B cell (primary cell): ENCODE measurements around the gene CEP290. TPM values are rescaled to one million over a fixed set of nuclear protein-coding genes. Genes with fewer than 3 reads are reported as not detected.
A peak's percentile ranks its signal among the peaks of the same experiment; 100 is the strongest.

Experiments used
- ATAC-seq: fragments of 200-7000 bp; cut with Tn5 transposase; one replicate; pipeline ENCODE4 v1.10.0; 2021; ENCODE audit warnings: low read depth, mild to moderate bottlenecking, moderate number of reproducible peaks, moderate library complexity
- CTCF ChIA-PET: fragments of 350-600 bp; sonication (Branson Sonifier 250); formaldehyde crosslinking; loops from one replicate; lab custom pipeline; 2021; ENCODE audit warnings: antibody characterized with exemption, inconsistent platforms; lab: Charles Lee
- POLR2A ChIA-PET: fragments of 350-600 bp; sonication (Branson Sonifier 250); formaldehyde crosslinking; loops from one replicate; lab custom pipeline; 2021; ENCODE audit warnings: antibody characterized with exemption; lab: Charles Lee
- DNase-seq: peaks from one replicate; pipeline ENCODE4 v3.0.0; 2013
- H2AFZ ChIP-seq: 2 replicates; pipeline ENCODE4 v1.6.1; 2012; ENCODE audit warnings: mild to moderate bottlenecking, low read depth, low read length; ENCODE audit not compliant: insufficient read depth, poor library complexity, severe bottlenecking
- H3K27ac ChIP-seq, 2 donors: 1 replicate in 1 of 2; 2 replicates in 1 of 2; pipeline ENCODE4 v1.5.1; 2012 to 2013; ENCODE audit warnings: low read length in 2 of 2, mild to moderate bottlenecking in 2 of 2, moderate library complexity in 1 of 2
- H3K27me3 ChIP-seq, 4 experiments: fragments of 200-600 bp in 1 of 4; sonication (generic) in 1 of 4; replicated peaks in 1 of 4; 1 replicate in 2 of 4; 2 replicates in 2 of 4; pipeline versions ENCODE4 v1.6.1 to v1.7.0; 2013 to 2016; ENCODE audit warnings: low read length in 3 of 4, mild to moderate bottlenecking in 2 of 4, mixed read lengths in 1 of 4, moderate library complexity in 1 of 4; ENCODE audit not compliant: insufficient read depth in 4 of 4, control insufficient read depth in 3 of 4; ENCODE audit errors: control extremely low read depth in 1 of 4
- H3K36me3 ChIP-seq, 2 experiments: replicated peaks in 1 of 2; 1 replicate in 1 of 2; 2 replicates in 1 of 2; pipeline versions ENCODE4 v1.6.1 to v1.7.1; 2013; ENCODE audit warnings: low read length in 1 of 2; ENCODE audit not compliant: insufficient read depth in 2 of 2, control insufficient read depth in 1 of 2; ENCODE audit errors: control extremely low read depth in 1 of 2, extremely low read depth in 1 of 2
- H3K4me1 ChIP-seq, 2 donors: fragments of 200-600 bp in 1 of 2; sonication (generic) in 1 of 2; 1 replicate in 1 of 2; 2 replicates in 1 of 2; pipeline versions ENCODE4 v1.5.1 to v1.6.1; 2013 to 2017; ENCODE audit warnings: low read length in 2 of 2; ENCODE audit not compliant: control insufficient read depth in 2 of 2, insufficient read depth in 2 of 2
- H3K4me2 ChIP-seq: replicated peaks from 2 replicates; pipeline ENCODE3; 2012; ENCODE audit warnings: mild to moderate bottlenecking, low read depth, low read length; ENCODE audit not compliant: poor library complexity, severe bottlenecking
- H3K4me3 ChIP-seq, 5 experiments: fragments of 200-600 bp in 1 of 5; sonication (generic) in 1 of 5; 1 replicate in 3 of 5; 2 replicates in 2 of 5; pipeline versions ENCODE4 v1.5.1 to v1.7.0; 2011 to 2016; ENCODE audit warnings: low read length in 4 of 5, mild to moderate bottlenecking in 4 of 5, low read depth in 2 of 5, control low read depth in 1 of 5, moderate library complexity in 1 of 5; ENCODE audit not compliant: insufficient read depth in 1 of 5; ENCODE audit errors: control extremely low read depth in 1 of 5, extremely low read depth in 1 of 5
- H3K79me2 ChIP-seq: fragments of 200-600 bp; sonication (generic); one replicate; pipeline ENCODE4 v1.6.0; 2016; ENCODE audit warnings: low read length; ENCODE audit not compliant: control insufficient read depth, insufficient read depth
- H3K9ac ChIP-seq: fragments of 200-600 bp; sonication (generic); 2 replicates; pipeline ENCODE4 v1.6.1; 2017; ENCODE audit warnings: mild to moderate bottlenecking, low read length, moderate library complexity
- H3K9me3 ChIP-seq, 3 donors: one replicate each; pipeline versions ENCODE4 v1.6.1 to v1.7.1; 2013; ENCODE audit warnings: low read length in 2 of 3; ENCODE audit not compliant: control insufficient read depth in 2 of 3, insufficient read depth in 1 of 3; ENCODE audit errors: control extremely low read depth in 1 of 3
- H4K20me1 ChIP-seq: 2 replicates; pipeline ENCODE4 v1.6.0; 2012; ENCODE audit warnings: mild to moderate bottlenecking, low read length; ENCODE audit not compliant: insufficient read depth, control insufficient read depth, poor library complexity, severe bottlenecking
- H3K27ac Mint-ChIP-seq: one replicate; pipeline ENCODE4 v1.8.0; 2021; ENCODE audit warnings: mixed read lengths
- H3K27me3 Mint-ChIP-seq: one replicate; pipeline ENCODE4 v1.8.0; 2021; ENCODE audit warnings: mixed read lengths
- H3K4me1 Mint-ChIP-seq: one replicate; pipeline ENCODE4 v1.8.0; 2021; ENCODE audit warnings: mixed read lengths
- H3K4me3 Mint-ChIP-seq: one replicate; pipeline ENCODE4 v1.8.0; 2021; ENCODE audit warnings: mixed read lengths
- H3K9me3 Mint-ChIP-seq: one replicate; pipeline ENCODE4 v1.8.0; 2022; ENCODE audit warnings: mixed read lengths; ENCODE audit not compliant: insufficient read depth
- EZH2 ChIP-seq: IDR thresholded peaks from 2 replicates; pipeline ENCODE4 v1.6.1; 2012; ENCODE audit warnings: borderline replicate concordance, low read depth, mild to moderate bottlenecking, moderate library complexity, low read length; ENCODE audit not compliant: insufficient read depth, poor library complexity, severe bottlenecking
- WGBS: methylation state at CpG from one replicate; pipeline ENCODE4 v1.1.5; 2013; ENCODE audit warnings: missing lambda C conversion rate; ENCODE audit not compliant: insufficient coverage; 5-methylcytosine and 5-hydroxymethylcytosine counted together
- intact Hi-C: fragments of 100-400 bp; cut with micrococcal nuclease; formaldehyde crosslinking; loops from one replicate; pipeline ENCODE4 v1.10.0; 2022
- polyA plus RNA-seq: library from polyadenylated mRNA; depleted of rRNA; stranded (reverse); fragments of >200 nt; gene quantifications from 2 replicates; pipeline ENCODE4 v1.2.3, GENCODE V29; 2012
- total RNA-seq, 2 donors: library from RNA; stranded (reverse); fragments of 120-200 nt in 1 of 2; gene quantifications; 1 replicate in 1 of 2; 2 replicates in 1 of 2; pipeline versions ENCODE4 v1.2.3 to v1.2.4, GENCODE V29; 2013 to 2022
- TF ChIP-seq, protein P1 (sequence below): fragments of 200-600 bp; IDR thresholded peaks from one replicate; pipeline ENCODE4 v1.8.0; 2022; ENCODE audit warnings: antibody characterized with exemption, mild to moderate bottlenecking

CEP290 gene
- total and polyA plus RNA-seq, 2 donors (not counting 1 experiment from before 2014, with no cell fraction given): 2.6 to 27.3 TPM

DNA sequence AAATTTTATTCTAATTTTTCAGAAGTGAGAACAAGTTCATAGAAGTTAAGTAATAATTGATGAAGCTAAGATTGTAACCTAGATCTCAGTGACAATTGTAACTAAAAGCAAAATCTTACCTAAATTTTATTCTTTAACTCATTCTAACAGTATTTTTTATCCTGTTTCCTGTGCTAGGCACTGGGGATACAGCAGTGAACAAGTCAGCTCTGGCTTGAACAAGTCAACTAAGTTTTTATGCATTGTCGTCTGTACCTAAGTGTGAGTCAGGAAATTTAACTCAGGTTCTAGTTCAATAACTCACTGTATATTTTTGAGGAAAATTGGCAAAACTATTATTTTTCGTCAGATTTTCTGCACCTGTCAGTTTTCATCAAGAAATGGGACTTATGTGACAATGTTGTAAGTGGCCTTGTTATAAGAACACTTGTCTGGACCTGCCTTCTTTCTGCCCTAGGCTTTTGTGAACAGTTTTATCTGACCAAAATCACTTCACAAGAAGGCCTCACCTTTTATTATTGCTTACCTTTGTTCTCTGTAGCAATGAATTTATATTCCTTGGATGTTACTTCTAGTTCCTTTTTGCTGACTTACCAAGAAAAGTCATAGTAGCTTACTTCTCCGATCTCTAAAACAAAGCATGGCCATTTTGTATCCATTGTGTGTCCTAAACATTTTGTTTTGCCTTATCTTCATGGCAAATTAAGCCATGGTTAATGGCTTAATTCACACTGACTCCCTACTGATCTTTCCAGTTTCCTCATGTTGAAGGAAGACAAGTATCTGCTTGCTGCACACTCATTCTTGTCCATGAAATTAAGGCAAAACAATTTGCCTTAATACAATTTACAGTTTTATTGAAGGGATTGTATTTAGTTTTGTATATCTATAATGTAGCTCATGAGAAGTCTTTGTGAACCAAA is 2.9 kb upstream of the CEP290 start:
- H3K27me3 ChIP-seq: no peaks in the 10 kb centered on the region
- no peak overlapping the region for H3K27ac Mint-ChIP-seq
- no peaks in the 10 kb centered on the region for H4K20me1 ChIP-seq
- H3K4me3 ChIP-seq: no peak overlapping the region
- H3K4me3 Mint-ChIP-seq: no peak overlapping the region
- no peaks in the 10 kb centered on the region for H3K9me3 Mint-ChIP-seq
- H3K36me3 ChIP-seq: peaks cover 0 to 3% of the 10 kb centered on the region in 2 experiments
- no peak overlapping the region for H2AFZ ChIP-seq
- H3K9me3 ChIP-seq: no peaks in the 10 kb centered on the region
- peaks cover 28% of the 10 kb centered on the region for H3K4me1 Mint-ChIP-seq
- H3K9ac ChIP-seq: no peak overlapping the region
- no CpG with 5 or more reads among the region's 3 CpGs for WGBS
- peaks cover 26% of the 10 kb centered on the region for H3K79me2 ChIP-seq
- peaks cover 12% of the 10 kb centered on the region in 2 donors for H3K4me1 ChIP-seq
- ChIA-PET POLR2A (no interaction called here), CTCF (no interaction called here)
- H3K27ac ChIP-seq: no peak overlapping the region
- TF ChIP-seq, protein P1, sequence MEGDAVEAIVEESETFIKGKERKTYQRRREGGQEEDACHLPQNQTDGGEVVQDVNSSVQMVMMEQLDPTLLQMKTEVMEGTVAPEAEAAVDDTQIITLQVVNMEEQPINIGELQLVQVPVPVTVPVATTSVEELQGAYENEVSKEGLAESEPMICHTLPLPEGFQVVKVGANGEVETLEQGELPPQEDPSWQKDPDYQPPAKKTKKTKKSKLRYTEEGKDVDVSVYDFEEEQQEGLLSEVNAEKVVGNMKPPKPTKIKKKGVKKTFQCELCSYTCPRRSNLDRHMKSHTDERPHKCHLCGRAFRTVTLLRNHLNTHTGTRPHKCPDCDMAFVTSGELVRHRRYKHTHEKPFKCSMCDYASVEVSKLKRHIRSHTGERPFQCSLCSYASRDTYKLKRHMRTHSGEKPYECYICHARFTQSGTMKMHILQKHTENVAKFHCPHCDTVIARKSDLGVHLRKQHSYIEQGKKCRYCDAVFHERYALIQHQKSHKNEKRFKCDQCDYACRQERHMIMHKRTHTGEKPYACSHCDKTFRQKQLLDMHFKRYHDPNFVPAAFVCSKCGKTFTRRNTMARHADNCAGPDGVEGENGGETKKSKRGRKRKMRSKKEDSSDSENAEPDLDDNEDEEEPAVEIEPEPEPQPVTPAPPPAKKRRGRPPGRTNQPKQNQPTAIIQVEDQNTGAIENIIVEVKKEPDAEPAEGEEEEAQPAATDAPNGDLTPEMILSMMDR: no peak
- TF ChIP-seq EZH2: no peak
- no peak overlapping the region for H3K4me2 ChIP-seq
- DNase-seq (no peak), ATAC-seq (no peak)
- H3K27me3 Mint-ChIP-seq: no peaks in the 10 kb centered on the region
- intact Hi-C loops: loop anchor here (5.0 kb wide), 1 partner anchor 1202 kb away; no protein-coding TSS in a partner anchor

DNA sequence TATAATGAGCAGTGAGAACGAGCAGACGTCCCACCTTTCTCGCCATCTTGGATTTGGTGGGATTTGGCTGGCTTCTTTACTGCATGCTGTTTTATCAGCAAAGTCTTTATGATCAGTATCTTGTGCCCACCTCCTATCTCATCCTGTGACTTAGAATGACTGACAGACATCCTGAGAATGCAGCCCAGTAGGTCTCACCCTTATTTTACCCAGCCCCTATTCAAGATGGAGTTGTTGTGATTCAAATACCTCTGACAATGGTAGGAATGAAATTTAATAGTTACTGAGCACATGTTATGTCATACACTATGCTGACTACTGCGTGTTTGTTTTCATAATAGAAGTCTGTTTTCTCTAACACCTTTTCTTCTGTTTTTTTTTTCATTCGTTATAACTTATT is 2.1 kb upstream of the CEP290 start:
- DNase-seq: no peak
- H3K4me2 ChIP-seq: no peak overlapping the region
- no peak for TF ChIP-seq EZH2
- TF ChIP-seq, protein P1: no peak
- ATAC-seq: no peak
- H3K4me1 Mint-ChIP-seq: peaks cover 28% of the 10 kb centered on the region
- H3K9ac ChIP-seq: no peak overlapping the region
- H3K27ac Mint-ChIP-seq: no peak overlapping the region
- intact Hi-C loops: loop anchor here (5.0 kb wide), 1 partner anchor 1203 kb away; no protein-coding TSS in a partner anchor
- no peaks in the 10 kb centered on the region for H3K9me3 ChIP-seq
- H2AFZ ChIP-seq: no peak overlapping the region
- no peaks in the 10 kb centered on the region for H3K9me3 Mint-ChIP-seq
- H3K27me3 ChIP-seq: no peaks in the 10 kb centered on the region
- no peak overlapping the region for H3K27ac ChIP-seq
- POLR2A ChIA-PET: no interaction called here
- H3K4me3 ChIP-seq: no peak overlapping the region
- peaks cover 26% of the 10 kb centered on the region for H3K79me2 ChIP-seq
- peak overlapping the region; percentile 53 for H3K4me3 Mint-ChIP-seq
- CTCF ChIA-PET: no interaction called here
- no peaks in the 10 kb centered on the region for H4K20me1 ChIP-seq
- 93% methylated on average over 3 of the region's 5 CpGs for WGBS
- H3K4me1 ChIP-seq: peaks cover 12% of the 10 kb centered on the region in 2 donors
- H3K27me3 Mint-ChIP-seq: no peaks in the 10 kb centered on the region
- peaks cover 0 to 3% of the 10 kb centered on the region in 2 experiments for H3K36me3 ChIP-seq
